Naive thymus-derived CD4-positive, alpha-beta T cell (primary cell): ENCODE measurements around the gene NMT2. TPM values are rescaled to one million over a fixed set of nuclear protein-coding genes. Genes with fewer than 3 reads are reported as not detected.

Source experiments
- ATAC-seq: fragments of 150-1000 bp; cut with Tn5 transposase; 2 replicates; pipeline ENCODE4 v1.10.0; 2021; ENCODE audit warnings: mild to moderate bottlenecking, moderate library complexity
- CTCF ChIA-PET: fragments of 350-600 bp; sonication (Branson Sonifier 250); formaldehyde crosslinking; loops from one replicate; lab custom pipeline; 2021; ENCODE audit warnings: antibody characterized with exemption; lab: Charles Lee
- POLR2A ChIA-PET: fragments of 350-600 bp; sonication (Branson Sonifier 250); formaldehyde crosslinking; loops from one replicate; lab custom pipeline; 2021; ENCODE audit warnings: antibody characterized with exemption, inconsistent platforms; lab: Charles Lee
- DNase-seq, 9 donors: peaks; one replicate each; pipeline versions ENCODE4 v3.0.0 to v3.0.0-alpha.2; 2020 to 2022; ENCODE audit warnings: mixed read lengths in 1 of 9
- H3K27ac ChIP-seq: one replicate; pipeline ENCODE4 v1.7.0; 2013; ENCODE audit warnings: mild to moderate bottlenecking, low read depth, low read length, moderate library complexity
- H3K27me3 ChIP-seq, 2 donors: one replicate each; pipeline ENCODE4 v1.7.0; 2013; ENCODE audit warnings: low read length in 2 of 2, mild to moderate bottlenecking in 2 of 2, moderate library complexity in 2 of 2; ENCODE audit not compliant: control insufficient read depth in 2 of 2, insufficient read depth in 2 of 2
- H3K36me3 ChIP-seq, 3 experiments: 1 replicate in 2 of 3; 2 replicates in 1 of 3; pipeline ENCODE4 v1.7.0; 2013; ENCODE audit warnings: low read length in 3 of 3, mild to moderate bottlenecking in 3 of 3, moderate library complexity in 1 of 3; ENCODE audit not compliant: insufficient read depth in 3 of 3, control insufficient read depth in 2 of 3
- H3K4me1 ChIP-seq, 2 donors: one replicate each; pipeline ENCODE4 v1.7.0; 2013; ENCODE audit warnings: low read length in 2 of 2, mild to moderate bottlenecking in 2 of 2, moderate library complexity in 1 of 2; ENCODE audit not compliant: control insufficient read depth in 2 of 2, insufficient read depth in 2 of 2
- H3K4me3 ChIP-seq: 2 replicates; pipeline ENCODE4 v1.7.0; 2013; ENCODE audit warnings: mild to moderate bottlenecking, low read length
- H3K9me3 ChIP-seq, 3 experiments: 1 replicate in 2 of 3; 2 replicates in 1 of 3; pipeline ENCODE4 v1.7.0; 2013; ENCODE audit warnings: low read length in 3 of 3; ENCODE audit not compliant: control insufficient read depth in 2 of 3
- H3K27ac Mint-ChIP-seq, 9 donors: one replicate each; pipeline ENCODE4 v1.8.0; 2020 to 2022; ENCODE audit warnings: mixed read lengths in 9 of 9, mild to moderate bottlenecking in 8 of 9, moderate library complexity in 5 of 9, inconsistent platforms in 2 of 9
- H3K27me3 Mint-ChIP-seq, 5 donors: one replicate each; pipeline ENCODE4 v1.8.0; 2021 to 2022; ENCODE audit warnings: mixed read lengths in 5 of 5, mild to moderate bottlenecking in 1 of 5
- H3K36me3 Mint-ChIP-seq, 5 donors: one replicate each; pipeline ENCODE4 v1.8.0; 2020 to 2022; ENCODE audit warnings: mixed read lengths in 5 of 5, mild to moderate bottlenecking in 3 of 5, inconsistent platforms in 1 of 5
- H3K4me1 Mint-ChIP-seq, 7 donors: one replicate each; pipeline ENCODE4 v1.8.0; 2020 to 2022; ENCODE audit warnings: mixed read lengths in 7 of 7, mild to moderate bottlenecking in 3 of 7, inconsistent platforms in 1 of 7
- H3K4me3 Mint-ChIP-seq, 10 donors: one replicate each; pipeline ENCODE4 v1.8.0; 2020 to 2022; ENCODE audit warnings: mild to moderate bottlenecking in 10 of 10, mixed read lengths in 10 of 10, moderate library complexity in 6 of 10, inconsistent platforms in 2 of 10
- H3K9me3 Mint-ChIP-seq, 11 donors: one replicate each; pipeline ENCODE4 v1.8.0; 2020 to 2022; ENCODE audit warnings: mixed read lengths in 11 of 11, mild to moderate bottlenecking in 4 of 11, inconsistent platforms in 1 of 11, moderate library complexity in 1 of 11
- intact Hi-C, 2 donors: fragments of 100-400 bp; cut with micrococcal nuclease; formaldehyde crosslinking; loops; one replicate each; pipeline ENCODE4 v1.15.1; 2023
- polyA plus RNA-seq, 2 donors: library from polyadenylated mRNA; unstranded; fragments of 300-500 nt; fragmentation: Illumina TruSeq; gene quantifications; one replicate each; pipeline ENCODE4 v1.2.3, GENCODE V29; 2021
- total RNA-seq, 6 experiments: library from RNA in 5 of 6; stranded (reverse) in 5 of 6; gene quantifications; 1 replicate in 5 of 6; 2 replicates in 1 of 6; pipeline ENCODE4 v1.2.3 and lab custom pipeline; 2021 to 2026

NMT2 gene
- total and polyA plus RNA-seq, 7 experiments from 2014 or later: 23.2 to 81.4 (median 43.8) TPM

GRCh38 chr10:15189133-15189885 is 20.8 kb upstream of the NMT2 start:
- H3K27me3 Mint-ChIP-seq: no peaks in the 10 kb centered on the region
- Histone ChIP-seq H3K27ac (no peak overlapping the region), H3K27me3 (no peaks in the 10 kb centered on the region)

GRCh38 chr10:15188603-15189002 is 20.1 kb upstream of the NMT2 start:
- ChIA-PET POLR2A (interaction anchor here (1.0 to 13.8 kb wide), 3 partner anchors 9 to 18 kb away, joined by 3 to 217 read pairs (median 4); partner anchors contain the start of gene NMT2), CTCF (no interaction called here)
- Mint-ChIP-seq H3K4me3 (peak overlapping the region in 9 of 10 donors; percentile 56 to 79 (median 69)), H3K27ac (peak overlapping the region; percentile 41 to 94 (median 88)), H3K4me1 (peaks cover 22 to 71% (median 57%) of the 10 kb centered on the region in 7 donors), H3K27me3 (no peaks in the 10 kb centered on the region), H3K36me3 (peaks cover 0 to 30% (median 5%) of the 10 kb centered on the region in 5 donors), H3K9me3 (peaks cover 0 to 5% (median 0%) of the 10 kb centered on the region in 11 donors)
- ATAC-seq (peak; percentile 34), DNase-seq (peak in 6 of 9 donors; percentile 10 to 43 (median 32))
- Histone ChIP-seq H3K27me3 (no peaks in the 10 kb centered on the region), H3K36me3 (no peaks in the 10 kb centered on the region), H3K27ac (no peak overlapping the region), H3K4me1 (peaks cover 10 to 48% of the 10 kb centered on the region in 2 donors), H3K4me3 (peak overlapping the region; percentile 10), H3K9me3 (no peaks in the 10 kb centered on the region)
- intact Hi-C loops: loop anchor here (1.0 to 2.0 kb wide), 3 partner anchors 19 to 21 kb away; no protein-coding TSS in a partner anchor

More at GRCh38 chr10:15189133-15189885, 20.8 kb upstream of the NMT2 start:
- H3K4me1 ChIP-seq: peaks cover 10 to 48% of the 10 kb centered on the region in 2 donors
- no peak overlapping the region for H3K4me3 ChIP-seq
- H3K36me3 Mint-ChIP-seq: peaks cover 0 to 32% (median 0%) of the 10 kb centered on the region in 5 donors
- DNase-seq (no peak), ATAC-seq (peak; percentile 55)
- ChIA-PET CTCF (interaction anchor here (0.6 kb wide), 1 partner anchor 93 kb away, joined by 4 read pairs; no protein-coding TSS in a partner anchor), POLR2A (interaction anchor here (1.0 to 13.8 kb wide), 5 partner anchors 9 to 19 kb away, joined by 3 to 217 read pairs (median 4); partner anchors contain the start of gene NMT2)
- H3K4me3 Mint-ChIP-seq: peak overlapping the region in 9 of 10 donors; percentile 39 to 79 (median 66)
- H3K4me1 Mint-ChIP-seq: peaks cover 22 to 73% (median 60%) of the 10 kb centered on the region in 7 donors
- H3K9me3 Mint-ChIP-seq: peaks cover 0 to 5% (median 0%) of the 10 kb centered on the region in 11 donors
- intact Hi-C loops: loop anchor here (1.0 to 2.0 kb wide), 2 partner anchors 19 to 20 kb away; no protein-coding TSS in a partner anchor
- H3K27ac Mint-ChIP-seq: peak overlapping the region; percentile 59 to 94 (median 88)
- H3K36me3 ChIP-seq: no peaks in the 10 kb centered on the region
- H3K9me3 ChIP-seq: no peaks in the 10 kb centered on the region

- Histone ChIP-seq H3K36me3 (no peaks in the 10 kb centered on the region), H3K4me3 (no peak overlapping the region), H3K27me3 (no peaks in the 10 kb centered on the region), H3K27ac (no peak overlapping the region), H3K4me1 (peaks cover 10 to 34% of the 10 kb centered on the region in 2 donors), H3K9me3 (no peaks in the 10 kb centered on the region)
- H3K27me3 Mint-ChIP-seq: peaks cover 0 to 4% (median 0%) of the 10 kb centered on the region in 5 donors
- intact Hi-C loops: no loop called here
- CTCF ChIA-PET: interaction anchor here (1.2 to 1.4 kb wide), 2 partner anchors 15 to 27 kb away, joined by 3 read pairs; partner anchors contain the start of gene NMT2
- peaks cover 0 to 12% (median 3%) of the 10 kb centered on the region in 11 donors for H3K9me3 Mint-ChIP-seq
- POLR2A ChIA-PET: interaction anchor here (1.2 to 13.8 kb wide), 4 partner anchors 13 to 84 kb away, joined by 3 to 217 read pairs (median 19); partner anchors contain the start of gene NMT2
- peaks cover 23 to 64% (median 54%) of the 10 kb centered on the region in 7 donors for H3K4me1 Mint-ChIP-seq
- DNase-seq: no peak
- peak overlapping the region in 8 of 9 donors; percentile 8 to 94 (median 48) for H3K27ac Mint-ChIP-seq
- peaks cover 0 to 22% (median 4%) of the 10 kb centered on the region in 5 donors for H3K36me3 Mint-ChIP-seq
- peak overlapping the region in 1 of 10 donors; percentile 63 for H3K4me3 Mint-ChIP-seq
- ATAC-seq: no peak
Measured at GRCh38 chr10:15183689-15184481, 15.4 kb upstream of the NMT2 start.

- CTCF ChIA-PET: no interaction called here
- H3K4me1 ChIP-seq: peaks cover 10 to 24% of the 10 kb centered on the region in 2 donors
- Mint-ChIP-seq H3K27ac (peak overlapping the region in 5 of 9 donors; percentile 53 to 76 (median 62)), H3K4me1 (peaks cover 20 to 53% (median 44%) of the 10 kb centered on the region in 7 donors), H3K9me3 (peaks cover 0 to 12% (median 3%) of the 10 kb centered on the region in 11 donors), H3K27me3 (peaks cover 0 to 4% (median 0%) of the 10 kb centered on the region in 5 donors), H3K4me3 (no peak overlapping the region), H3K36me3 (peaks cover 0 to 18% (median 4%) of the 10 kb centered on the region in 5 donors)
- no peaks in the 10 kb centered on the region for H3K36me3 ChIP-seq
- no peak overlapping the region for H3K4me3 ChIP-seq
- no peak for ATAC-seq
- intact Hi-C loops: no loop called here
- POLR2A ChIA-PET: interaction anchor here (13.8 kb wide), 1 partner anchor 12 kb away, joined by 217 read pairs; the partner anchor contains the start of gene NMT2
- H3K27me3 ChIP-seq: no peaks in the 10 kb centered on the region
- H3K9me3 ChIP-seq: no peaks in the 10 kb centered on the region
- DNase-seq: no peak
- no peak overlapping the region for H3K27ac ChIP-seq
Measured at GRCh38 chr10:15182540-15183207, 14.2 kb upstream of the NMT2 start.

GRCh38 chr10:15181576-15182156 is 13.2 kb upstream of the NMT2 start:
- H3K9me3 ChIP-seq: no peaks in the 10 kb centered on the region
- H3K27me3 ChIP-seq: no peaks in the 10 kb centered on the region
- intact Hi-C loops: no loop called here
- ChIA-PET POLR2A (interaction anchor here (0.7 to 13.8 kb wide), 3 partner anchors 10 to 15 kb away, joined by 3 to 217 read pairs (median 5); partner anchors contain the start of gene NMT2), CTCF (interaction anchor here (0.7 kb wide), 1 partner anchor 13 kb away, joined by 3 read pairs; the partner anchor contains the start of gene NMT2)
- no peak for DNase-seq
- Mint-ChIP-seq H3K36me3 (peaks cover 0 to 16% (median 4%) of the 10 kb centered on the region in 5 donors), H3K4me1 (peaks cover 17 to 49% (median 39%) of the 10 kb centered on the region in 7 donors), H3K9me3 (peaks cover 0 to 12% (median 1%) of the 10 kb centered on the region in 11 donors), H3K4me3 (no peak overlapping the region), H3K27ac (peak overlapping the region in 2 of 9 donors; percentile 43 to 62), H3K27me3 (peaks cover 0 to 4% (median 0%) of the 10 kb centered on the region in 5 donors)
- peaks cover 10 to 19% of the 10 kb centered on the region in 2 donors for H3K4me1 ChIP-seq
- no peaks in the 10 kb centered on the region for H3K36me3 ChIP-seq
- H3K4me3 ChIP-seq: no peak overlapping the region
- no peak for ATAC-seq
- H3K27ac ChIP-seq: no peak overlapping the region
